Stimulated activated CD8-positive, alpha-beta memory T cell treated with anti-CD3 and anti-CD28 coated beads, Interleukin-7, amount 100 ng/mL, for 24 hours (primary cell): ENCODE measurements around the gene PRR5.

Experiments used
- DNase-seq: peaks from one replicate; pipeline ENCODE4 v3.0.0-alpha.2; 2020; ENCODE audit warnings: low read depth

Gene PRR5

DNA sequence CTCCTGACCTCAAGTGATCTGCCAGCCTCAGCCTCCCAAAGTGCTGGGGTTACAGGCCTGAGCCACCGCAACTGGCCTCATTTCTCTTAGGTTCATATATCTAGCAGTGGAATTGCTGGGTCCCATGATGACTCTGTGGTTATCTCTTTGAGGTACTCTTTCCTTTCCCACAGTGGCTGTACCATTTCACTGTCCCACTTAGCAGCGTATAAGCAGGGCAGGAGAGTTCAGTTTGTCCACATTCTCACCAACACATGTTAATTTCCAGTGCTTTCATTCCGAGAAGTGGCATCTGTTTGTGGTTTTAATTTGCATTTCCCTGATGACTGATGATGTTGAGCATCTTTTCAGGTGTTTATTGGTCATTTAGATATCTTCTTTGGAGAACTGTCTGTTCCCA is 16.4 kb downstream of the PRR5 start:
- no peak for DNase-seq

GRCh38 chr22:44719586-44720368 is 17.8 kb downstream of the PRR5 start:
- no peak for DNase-seq

- DNase-seq, result no peak
Observed at GRCh38 chr22:44721213-44721612, 19.2 kb downstream of the PRR5 start.

- no peak for DNase-seq
Observed at GRCh38 chr22:44722611-44723010, 20.6 kb downstream of the PRR5 start.

DNA sequence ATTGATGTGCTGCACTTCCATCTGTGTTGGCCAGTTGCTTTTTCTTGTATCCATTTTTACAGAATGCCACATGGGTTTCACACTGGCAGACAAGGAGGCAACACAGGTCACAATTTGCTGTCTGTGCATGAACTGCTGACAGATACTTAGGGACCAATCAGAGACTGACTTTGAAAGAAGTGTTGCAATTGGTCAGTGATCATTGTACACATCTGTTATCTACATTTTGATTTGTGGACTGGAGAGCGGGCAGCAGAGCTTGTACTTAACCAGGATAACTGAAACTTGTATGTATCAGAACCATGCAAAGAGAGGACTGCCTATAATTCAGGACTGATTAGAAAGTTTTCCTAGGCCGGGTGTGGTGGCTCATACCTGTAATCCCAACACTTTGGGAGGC is 21.8 kb downstream of the PRR5 start:
- DNase-seq, result no peak

GRCh38 chr22:44724416-44724815 is 22.4 kb downstream of the PRR5 start:
- DNase-seq, result no peak

GRCh38 chr22:44724859-44725258 is 22.9 kb downstream of the PRR5 start:
- DNase-seq, result no peak

- no peak for DNase-seq
Observed at GRCh38 chr22:44726439-44726838, 24.4 kb downstream of the PRR5 start.

DNA sequence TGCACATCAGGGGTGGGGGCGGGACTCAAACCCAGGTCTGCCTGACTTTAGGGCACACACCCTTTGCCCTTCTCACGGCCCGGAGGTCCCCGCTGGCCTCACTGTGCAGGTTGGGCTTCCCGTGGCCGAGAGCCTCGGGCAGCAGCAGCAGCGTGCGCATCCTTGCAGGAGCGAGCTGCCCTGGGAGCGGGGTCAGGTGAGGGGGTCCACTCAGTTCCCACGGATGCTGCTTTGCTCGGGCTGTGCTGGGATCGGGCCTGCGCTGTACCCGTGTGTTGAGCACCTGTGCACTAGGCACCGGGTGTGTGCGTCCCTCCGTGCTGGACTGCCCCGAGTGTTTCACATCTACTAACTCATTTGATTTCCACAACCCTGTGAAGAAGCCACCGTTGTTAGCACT is 25.1 kb downstream of the PRR5 start:
- no peak for DNase-seq

GRCh38 chr22:44727709-44728108 is 25.7 kb downstream of the PRR5 start:
- no peak for DNase-seq

GRCh38 chr22:44728761-44729324 is 26.8 kb downstream of the PRR5 start:
- no peak for DNase-seq

GRCh38 chr22:44729391-44730021 is 27.5 kb downstream of the PRR5 start:
- DNase-seq, result no peak

GRCh38 chr22:44730022-44730393 is 28.0 kb downstream of the PRR5 start:
- no peak for DNase-seq

DNA sequence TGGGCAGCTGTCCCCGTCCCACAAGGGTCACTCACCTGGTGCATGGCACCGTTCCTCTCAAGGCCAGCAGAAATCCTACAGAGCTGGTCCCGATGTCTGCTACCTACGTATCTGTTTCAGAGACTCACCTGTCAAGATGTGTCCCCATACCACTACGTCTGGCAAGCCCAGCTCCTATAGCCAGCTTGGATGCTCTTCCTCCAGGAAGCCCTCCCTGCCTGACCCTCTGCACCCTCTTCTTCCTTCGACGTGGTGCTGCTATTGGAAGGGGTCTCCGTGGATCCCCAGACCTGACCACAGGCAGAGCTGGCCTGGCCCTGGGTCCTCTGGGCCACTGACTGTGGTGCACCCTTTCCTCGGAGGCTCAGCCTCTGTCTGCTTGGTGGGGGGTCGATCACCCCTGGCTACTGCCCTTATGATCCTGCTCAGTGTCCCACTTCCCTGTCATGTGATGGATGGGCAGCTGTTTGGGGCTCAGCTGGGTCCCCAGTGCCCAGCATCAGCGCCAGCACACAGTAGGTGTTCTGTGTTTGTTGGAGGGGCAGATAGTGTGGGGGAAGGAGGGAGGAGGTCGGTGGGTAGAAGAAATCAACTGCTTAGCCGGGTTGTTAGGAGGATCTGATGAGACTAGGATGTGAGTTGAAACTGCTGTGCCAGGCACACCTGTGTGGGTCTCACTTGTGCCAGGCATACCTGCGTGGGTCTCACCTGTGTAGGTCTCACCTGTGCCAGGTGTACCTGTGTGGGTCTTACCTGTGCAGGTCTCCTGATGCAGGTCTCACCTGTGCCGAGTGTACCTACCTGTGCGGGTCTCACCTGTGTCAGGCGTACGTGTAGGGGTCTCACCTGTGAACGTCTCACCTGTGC is 28.7 kb downstream of the PRR5 start:
- no peak for DNase-seq

- DNase-seq, result no peak
Observed at GRCh38 chr22:44731357-44731970, 29.5 kb downstream of the PRR5 start.

- DNase-seq, result no peak
Observed at GRCh38 chr22:44732017-44732561, 30.1 kb downstream of the PRR5 start.

DNA sequence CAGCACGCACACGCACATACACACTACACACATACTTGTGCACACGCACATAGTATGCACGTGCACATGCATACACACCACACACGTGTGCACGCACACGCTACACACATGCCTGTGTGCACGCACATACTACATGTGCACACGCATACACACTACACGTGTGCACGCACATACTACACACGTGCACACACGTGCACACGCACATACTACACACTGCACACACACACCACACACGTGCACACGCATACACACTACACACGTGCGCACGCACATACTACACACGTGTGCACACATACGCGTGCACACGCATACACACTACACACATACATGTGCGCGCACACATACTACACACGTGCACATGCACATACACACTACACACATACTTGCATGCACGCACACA is 30.7 kb downstream of the PRR5 start:
- DNase-seq, result no peak

- DNase-seq, result no peak
Observed at GRCh38 chr22:44733426-44734106, 31.6 kb downstream of the PRR5 start.

DNA sequence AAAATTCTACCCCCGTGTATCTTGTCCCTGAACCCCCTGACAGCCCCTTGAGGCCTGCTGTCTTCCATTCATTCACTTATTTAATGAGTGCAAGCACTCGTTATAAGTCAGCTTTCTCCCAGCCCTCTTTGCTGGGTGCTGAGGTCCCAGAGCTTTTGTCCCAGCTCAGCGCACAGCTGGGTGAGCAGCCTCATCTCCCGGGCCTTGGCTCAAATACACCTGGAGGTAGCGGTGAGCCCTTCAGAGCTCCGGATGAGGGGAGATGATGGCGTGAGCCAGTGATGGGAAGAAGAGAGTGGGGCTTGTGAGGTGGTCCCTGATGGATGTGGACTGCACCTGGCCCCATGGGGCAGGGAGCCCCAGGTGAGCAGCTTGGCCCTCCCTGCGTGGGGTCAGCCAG is 32.3 kb downstream of the PRR5 start:
- no peak for DNase-seq

GRCh38 chr22:44734801-44735517 is 33.0 kb downstream of the PRR5 start:
- no peak for DNase-seq
